ENCODE results near the gene MYO5B. TPM values are rescaled to one million over a fixed set of nuclear protein-coding genes. Genes with fewer than 3 reads are reported as not detected.

MYO5B gene
- total and polyA plus RNA-seq, 2 donors (not counting 1 experiment from before 2014, with no cell fraction given), result 0.30 to 1.7 TPM

DNA sequence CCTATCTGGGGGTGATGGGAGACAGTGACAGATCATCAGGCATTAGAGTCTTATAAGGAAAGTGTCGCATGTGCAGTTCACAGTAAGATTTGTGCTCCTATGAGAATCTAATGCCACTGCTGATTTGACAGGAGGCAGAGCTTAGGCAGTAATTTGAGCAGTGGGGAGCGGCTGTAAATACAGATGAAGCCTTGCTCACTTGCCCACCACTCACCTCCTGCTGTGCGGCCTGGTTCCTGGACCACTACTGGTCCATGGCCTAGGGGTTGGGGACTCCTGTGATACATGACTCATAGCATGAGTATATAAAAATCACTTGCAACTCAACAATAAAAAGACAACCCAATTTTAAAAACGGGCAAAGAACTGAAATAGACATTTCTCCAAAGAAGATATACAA, 310.5 kb downstream of the MYO5B start:
- CTCF ChIA-PET, result no interaction called here
- H3K27ac Mint-ChIP-seq, result no peak overlapping the region

DNA sequence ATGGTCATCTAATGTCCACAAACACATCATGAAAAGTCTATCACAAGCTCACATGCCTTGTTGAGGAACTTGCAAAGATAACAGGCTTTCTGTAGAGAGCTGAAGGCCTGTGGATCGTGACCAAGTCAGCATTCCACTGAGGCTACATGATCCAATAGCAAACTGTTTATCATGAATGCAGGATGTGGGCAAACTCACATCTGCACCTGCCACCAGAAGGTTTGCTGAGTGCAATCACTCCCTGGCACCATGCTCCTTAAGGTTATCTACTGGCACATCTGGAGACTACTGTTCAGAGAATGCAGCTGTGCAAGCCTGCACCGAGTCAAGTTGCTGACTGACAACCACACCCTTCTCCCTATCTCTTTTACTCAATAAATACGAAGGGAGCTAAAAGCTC, 314.3 kb downstream of the MYO5B start:
- intact Hi-C loops (cut with micrococcal nuclease), result no loop called here
- Histone ChIP-seq H3K4me2 (replicated peaks; ENCODE audit: low read depth, low read length, poor library complexity, severe bottlenecking) (no peak overlapping the region), H3K36me3 (replicated peaks in 1 of 2; ENCODE audit: control extremely low read depth in 1 of 2, control insufficient read depth in 1 of 2, extremely low read depth in 1 of 2, insufficient read depth in 2 of 2, low read length in 1 of 2) (no peaks in the 10 kb centered on the region), H3K27me3 (replicated peaks in 1 of 4; ENCODE audit: control extremely low read depth in 1 of 4, control insufficient read depth in 3 of 4, insufficient read depth in 4 of 4, low read length in 3 of 4) (no peaks in the 10 kb centered on the region), H3K27ac (ENCODE audit: low read length in 2 of 2) (no peak overlapping the region), H3K9me3 (ENCODE audit: control extremely low read depth in 1 of 3, control insufficient read depth in 2 of 3, insufficient read depth in 1 of 3, low read length in 2 of 3) (no peaks in the 10 kb centered on the region), H3K9ac (ENCODE audit: low read length) (no peak overlapping the region), H4K20me1 (ENCODE audit: control insufficient read depth, insufficient read depth, low read length, poor library complexity, severe bottlenecking) (no peaks in the 10 kb centered on the region), H3K4me1 (ENCODE audit: control insufficient read depth in 2 of 2, insufficient read depth in 2 of 2, low read length in 2 of 2) (no peaks in the 10 kb centered on the region), H3K4me3 (ENCODE audit: control extremely low read depth in 1 of 5, extremely low read depth in 1 of 5, insufficient read depth in 1 of 5, low read depth in 2 of 5, low read length in 4 of 5) (no peak overlapping the region), H2AFZ (ENCODE audit: insufficient read depth, low read depth, low read length, poor library complexity, severe bottlenecking) (no peak overlapping the region), H3K79me2 (ENCODE audit: control insufficient read depth, insufficient read depth, low read length) (no peaks in the 10 kb centered on the region)
- no peak for ATAC-seq (ENCODE audit: low read depth)
- peaks cover 20% of the 10 kb centered on the region for H3K27me3 Mint-ChIP-seq
- H3K27ac Mint-ChIP-seq, result no peak overlapping the region
- no peaks in the 10 kb centered on the region for H3K4me1 Mint-ChIP-seq
- CTCF ChIA-PET, result no interaction called here
- H3K4me3 Mint-ChIP-seq, result no peak overlapping the region
- no peaks in the 10 kb centered on the region for H3K9me3 Mint-ChIP-seq (ENCODE audit: insufficient read depth)
- TF ChIP-seq, protein P1, sequence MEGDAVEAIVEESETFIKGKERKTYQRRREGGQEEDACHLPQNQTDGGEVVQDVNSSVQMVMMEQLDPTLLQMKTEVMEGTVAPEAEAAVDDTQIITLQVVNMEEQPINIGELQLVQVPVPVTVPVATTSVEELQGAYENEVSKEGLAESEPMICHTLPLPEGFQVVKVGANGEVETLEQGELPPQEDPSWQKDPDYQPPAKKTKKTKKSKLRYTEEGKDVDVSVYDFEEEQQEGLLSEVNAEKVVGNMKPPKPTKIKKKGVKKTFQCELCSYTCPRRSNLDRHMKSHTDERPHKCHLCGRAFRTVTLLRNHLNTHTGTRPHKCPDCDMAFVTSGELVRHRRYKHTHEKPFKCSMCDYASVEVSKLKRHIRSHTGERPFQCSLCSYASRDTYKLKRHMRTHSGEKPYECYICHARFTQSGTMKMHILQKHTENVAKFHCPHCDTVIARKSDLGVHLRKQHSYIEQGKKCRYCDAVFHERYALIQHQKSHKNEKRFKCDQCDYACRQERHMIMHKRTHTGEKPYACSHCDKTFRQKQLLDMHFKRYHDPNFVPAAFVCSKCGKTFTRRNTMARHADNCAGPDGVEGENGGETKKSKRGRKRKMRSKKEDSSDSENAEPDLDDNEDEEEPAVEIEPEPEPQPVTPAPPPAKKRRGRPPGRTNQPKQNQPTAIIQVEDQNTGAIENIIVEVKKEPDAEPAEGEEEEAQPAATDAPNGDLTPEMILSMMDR (IDR thresholded peaks at IDR 0.05), result no peak
- no peak for TF ChIP-seq EZH2 (IDR thresholded peaks at IDR 0.05; ENCODE audit: borderline replicate concordance, insufficient read depth, low read depth, low read length, poor library complexity, severe bottlenecking)
- no peak for DNase-seq
- WGBS (ENCODE audit: insufficient coverage), result 75% methylated on average over 3 of the region's 3 CpGs
- POLR2A ChIA-PET, result no interaction called here

More for the DNA sequence above, 310.5 kb downstream of the MYO5B start:
- no peak for DNase-seq
- H3K27me3 ChIP-seq (replicated peaks in 1 of 4; ENCODE audit: control extremely low read depth in 1 of 4, control insufficient read depth in 3 of 4, insufficient read depth in 4 of 4, low read length in 3 of 4), result no peaks in the 10 kb centered on the region
- POLR2A ChIA-PET, result no interaction called here
- no peaks in the 10 kb centered on the region for H3K9me3 Mint-ChIP-seq (ENCODE audit: insufficient read depth)
- no peaks in the 10 kb centered on the region for H4K20me1 ChIP-seq (ENCODE audit: control insufficient read depth, insufficient read depth, low read length, poor library complexity, severe bottlenecking)
- ATAC-seq (ENCODE audit: low read depth), result no peak
- no peaks in the 10 kb centered on the region for H3K9me3 ChIP-seq (ENCODE audit: control extremely low read depth in 1 of 3, control insufficient read depth in 2 of 3, insufficient read depth in 1 of 3, low read length in 2 of 3)
- H2AFZ ChIP-seq (ENCODE audit: insufficient read depth, low read depth, low read length, poor library complexity, severe bottlenecking), result no peak overlapping the region
- H3K4me1 ChIP-seq (ENCODE audit: control insufficient read depth in 2 of 2, insufficient read depth in 2 of 2, low read length in 2 of 2), result no peaks in the 10 kb centered on the region
- H3K27me3 Mint-ChIP-seq, result peaks cover 14% of the 10 kb centered on the region
- H3K4me3 ChIP-seq (ENCODE audit: control extremely low read depth in 1 of 5, extremely low read depth in 1 of 5, insufficient read depth in 1 of 5, low read depth in 2 of 5, low read length in 4 of 5), result no peak overlapping the region
- intact Hi-C loops (cut with micrococcal nuclease), result no loop called here
- no peak overlapping the region for H3K27ac ChIP-seq (ENCODE audit: low read length in 2 of 2)
- no peak overlapping the region for H3K4me2 ChIP-seq (replicated peaks; ENCODE audit: low read depth, low read length, poor library complexity, severe bottlenecking)
- no peaks in the 10 kb centered on the region for H3K79me2 ChIP-seq (ENCODE audit: control insufficient read depth, insufficient read depth, low read length)
- H3K4me3 Mint-ChIP-seq, result no peak overlapping the region
- TF ChIP-seq, protein P1 (IDR thresholded peaks at IDR 0.05), result no peak
- no peak for TF ChIP-seq EZH2 (IDR thresholded peaks at IDR 0.05; ENCODE audit: borderline replicate concordance, insufficient read depth, low read depth, low read length, poor library complexity, severe bottlenecking)
- no peak overlapping the region for H3K9ac ChIP-seq (ENCODE audit: low read length)
- WGBS (ENCODE audit: insufficient coverage), result 83% methylated on average over 4 of the region's 4 CpGs
- no peaks in the 10 kb centered on the region for H3K4me1 Mint-ChIP-seq
- H3K36me3 ChIP-seq (replicated peaks in 1 of 2; ENCODE audit: control extremely low read depth in 1 of 2, control insufficient read depth in 1 of 2, extremely low read depth in 1 of 2, insufficient read depth in 2 of 2, low read length in 1 of 2), result no peaks in the 10 kb centered on the region

All from B cell (primary cell).